ENCODE results near the gene EML4. TPM values are rescaled to one million over a fixed set of nuclear protein-coding genes. Genes with fewer than 3 reads are reported as not detected.

Gene EML4
- total and polyA plus RNA-seq, 2 of the 13 experiments (the other 11 are each of a cell fraction or from before 2014, with no cell fraction given) = 243 to 476 TPM

DNA sequence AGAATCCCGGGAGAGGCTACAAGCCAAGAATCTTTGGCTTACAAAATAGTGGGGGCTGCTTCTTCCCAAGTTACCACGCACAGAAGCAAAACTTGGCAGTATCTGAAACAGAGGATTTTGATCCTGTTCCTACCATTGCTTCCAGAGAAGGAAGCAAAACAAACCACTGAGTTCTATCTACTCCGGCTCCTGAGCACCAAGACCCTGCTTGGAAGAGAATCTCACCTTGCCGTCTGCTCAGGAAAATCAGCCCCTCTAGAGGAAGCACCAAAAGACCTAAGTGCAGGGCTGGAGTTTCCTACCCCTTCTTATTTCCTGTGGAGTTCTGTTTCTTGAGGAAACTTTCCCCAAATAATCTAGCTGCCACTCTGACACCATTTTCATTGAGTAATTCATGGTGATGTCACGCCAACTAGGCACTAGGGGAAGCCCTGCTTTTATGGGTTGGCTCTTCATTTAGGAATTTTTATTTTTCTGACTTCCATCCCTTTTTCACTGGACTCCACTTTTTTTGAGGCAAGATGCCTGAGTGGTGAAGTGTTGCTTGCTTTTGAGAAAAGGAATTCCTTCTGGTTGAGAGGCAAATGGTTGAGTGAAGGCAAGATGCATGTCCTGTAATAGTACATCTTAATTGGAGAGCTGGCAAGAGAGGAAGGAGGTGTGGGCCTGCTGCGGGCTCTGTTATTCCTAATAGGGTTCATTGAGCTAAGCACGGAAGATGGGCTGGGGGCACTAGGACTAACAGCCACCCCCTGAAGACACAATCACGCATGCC lies 36.8 kb upstream of the EML4 start (continued):
- TF ChIP-seq, protein P1, sequence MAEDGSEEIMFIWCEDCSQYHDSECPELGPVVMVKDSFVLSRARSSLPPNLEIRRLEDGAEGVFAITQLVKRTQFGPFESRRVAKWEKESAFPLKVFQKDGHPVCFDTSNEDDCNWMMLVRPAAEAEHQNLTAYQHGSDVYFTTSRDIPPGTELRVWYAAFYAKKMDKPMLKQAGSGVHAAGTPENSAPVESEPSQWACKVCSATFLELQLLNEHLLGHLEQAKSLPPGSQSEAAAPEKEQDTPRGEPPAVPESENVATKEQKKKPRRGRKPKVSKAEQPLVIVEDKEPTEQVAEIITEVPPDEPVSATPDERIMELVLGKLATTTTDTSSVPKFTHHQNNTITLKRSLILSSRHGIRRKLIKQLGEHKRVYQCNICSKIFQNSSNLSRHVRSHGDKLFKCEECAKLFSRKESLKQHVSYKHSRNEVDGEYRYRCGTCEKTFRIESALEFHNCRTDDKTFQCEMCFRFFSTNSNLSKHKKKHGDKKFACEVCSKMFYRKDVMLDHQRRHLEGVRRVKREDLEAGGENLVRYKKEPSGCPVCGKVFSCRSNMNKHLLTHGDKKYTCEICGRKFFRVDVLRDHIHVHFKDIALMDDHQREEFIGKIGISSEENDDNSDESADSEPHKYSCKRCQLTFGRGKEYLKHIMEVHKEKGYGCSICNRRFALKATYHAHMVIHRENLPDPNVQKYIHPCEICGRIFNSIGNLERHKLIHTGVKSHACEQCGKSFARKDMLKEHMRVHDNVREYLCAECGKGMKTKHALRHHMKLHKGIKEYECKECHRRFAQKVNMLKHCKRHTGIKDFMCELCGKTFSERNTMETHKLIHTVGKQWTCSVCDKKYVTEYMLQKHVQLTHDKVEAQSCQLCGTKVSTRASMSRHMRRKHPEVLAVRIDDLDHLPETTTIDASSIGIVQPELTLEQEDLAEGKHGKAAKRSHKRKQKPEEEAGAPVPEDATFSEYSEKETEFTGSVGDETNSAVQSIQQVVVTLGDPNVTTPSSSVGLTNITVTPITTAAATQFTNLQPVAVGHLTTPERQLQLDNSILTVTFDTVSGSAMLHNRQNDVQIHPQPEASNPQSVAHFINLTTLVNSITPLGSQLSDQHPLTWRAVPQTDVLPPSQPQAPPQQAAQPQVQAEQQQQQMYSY (CRISPR knock-in tag; IDR thresholded peaks at IDR 0.05) = no peak
- TF ChIP-seq RORA (CRISPR knock-in tag; IDR thresholded peaks at IDR 0.05) (0 out of 2 replicates have a peak, but pooled peaks have one; percentile 52), HDAC1 (CRISPR knock-in tag; IDR thresholded peaks at IDR 0.05) (no peak), E2F5 (CRISPR knock-in tag; conservative IDR thresholded peaks at IDR 0.05) (no peak), ZNF317 (CRISPR knock-in tag; IDR thresholded peaks at IDR 0.05) (0 out of 2 replicates have a peak, but pooled peaks have one; percentile 4), ZNF775 (CRISPR knock-in tag; IDR thresholded peaks at IDR 0.05; ENCODE audit: borderline replicate concordance) (no peak), NAIF1 (CRISPR knock-in tag; IDR thresholded peaks at IDR 0.05; ENCODE audit: borderline replicate concordance) (no peak), ZIK1 (CRISPR knock-in tag; IDR thresholded peaks at IDR 0.05; ENCODE audit: borderline replicate concordance, low read depth) (no peak), MBD4 (IDR thresholded peaks at IDR 0.05; ENCODE audit: borderline replicate concordance, low read length) (0 out of 2 replicates have a peak, but pooled peaks have one; percentile 56), MIXL1 (CRISPR knock-in tag; IDR thresholded peaks at IDR 0.05) (0 out of 2 replicates have a peak, but pooled peaks have one; percentile 13)
- TF ChIP-seq, protein P2, sequence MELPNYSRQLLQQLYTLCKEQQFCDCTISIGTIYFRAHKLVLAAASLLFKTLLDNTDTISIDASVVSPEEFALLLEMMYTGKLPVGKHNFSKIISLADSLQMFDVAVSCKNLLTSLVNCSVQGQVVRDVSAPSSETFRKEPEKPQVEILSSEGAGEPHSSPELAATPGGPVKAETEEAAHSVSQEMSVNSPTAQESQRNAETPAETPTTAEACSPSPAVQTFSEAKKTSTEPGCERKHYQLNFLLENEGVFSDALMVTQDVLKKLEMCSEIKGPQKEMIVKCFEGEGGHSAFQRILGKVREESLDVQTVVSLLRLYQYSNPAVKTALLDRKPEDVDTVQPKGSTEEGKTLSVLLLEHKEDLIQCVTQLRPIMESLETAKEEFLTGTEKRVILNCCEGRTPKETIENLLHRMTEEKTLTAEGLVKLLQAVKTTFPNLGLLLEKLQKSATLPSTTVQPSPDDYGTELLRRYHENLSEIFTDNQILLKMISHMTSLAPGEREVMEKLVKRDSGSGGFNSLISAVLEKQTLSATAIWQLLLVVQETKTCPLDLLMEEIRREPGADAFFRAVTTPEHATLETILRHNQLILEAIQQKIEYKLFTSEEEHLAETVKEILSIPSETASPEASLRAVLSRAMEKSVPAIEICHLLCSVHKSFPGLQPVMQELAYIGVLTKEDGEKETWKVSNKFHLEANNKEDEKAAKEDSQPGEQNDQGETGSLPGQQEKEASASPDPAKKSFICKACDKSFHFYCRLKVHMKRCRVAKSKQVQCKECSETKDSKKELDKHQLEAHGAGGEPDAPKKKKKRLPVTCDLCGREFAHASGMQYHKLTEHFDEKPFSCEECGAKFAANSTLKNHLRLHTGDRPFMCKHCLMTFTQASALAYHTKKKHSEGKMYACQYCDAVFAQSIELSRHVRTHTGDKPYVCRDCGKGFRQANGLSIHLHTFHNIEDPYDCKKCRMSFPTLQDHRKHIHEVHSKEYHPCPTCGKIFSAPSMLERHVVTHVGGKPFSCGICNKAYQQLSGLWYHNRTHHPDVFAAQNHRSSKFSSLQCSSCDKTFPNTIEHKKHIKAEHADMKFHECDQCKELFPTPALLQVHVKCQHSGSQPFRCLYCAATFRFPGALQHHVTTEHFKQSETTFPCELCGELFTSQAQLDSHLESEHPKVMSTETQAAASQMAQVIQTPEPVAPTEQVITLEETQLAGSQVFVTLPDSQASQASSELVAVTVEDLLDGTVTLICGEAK (IDR thresholded peaks at IDR 0.05) = no peak
- TF ChIP-seq, protein P2 (CRISPR knock-in tag; IDR thresholded peaks at IDR 0.05) = no peak
- TF ChIP-seq, protein P3, sequence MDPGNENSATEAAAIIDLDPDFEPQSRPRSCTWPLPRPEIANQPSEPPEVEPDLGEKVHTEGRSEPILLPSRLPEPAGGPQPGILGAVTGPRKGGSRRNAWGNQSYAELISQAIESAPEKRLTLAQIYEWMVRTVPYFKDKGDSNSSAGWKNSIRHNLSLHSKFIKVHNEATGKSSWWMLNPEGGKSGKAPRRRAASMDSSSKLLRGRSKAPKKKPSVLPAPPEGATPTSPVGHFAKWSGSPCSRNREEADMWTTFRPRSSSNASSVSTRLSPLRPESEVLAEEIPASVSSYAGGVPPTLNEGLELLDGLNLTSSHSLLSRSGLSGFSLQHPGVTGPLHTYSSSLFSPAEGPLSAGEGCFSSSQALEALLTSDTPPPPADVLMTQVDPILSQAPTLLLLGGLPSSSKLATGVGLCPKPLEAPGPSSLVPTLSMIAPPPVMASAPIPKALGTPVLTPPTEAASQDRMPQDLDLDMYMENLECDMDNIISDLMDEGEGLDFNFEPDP (CRISPR knock-in tag; conservative IDR thresholded peaks at IDR 0.05) = 0 out of 2 replicates have a peak, but pooled peaks have one; percentile 61

All from HepG2 (cell line).